Keratinocyte (primary cell): Measurements from ENCODE around the gene RRBP1.

ENCODE experiments used
- CTCF ChIP-seq, 3 experiments: IDR thresholded peaks in 1 of 3; conservative IDR thresholded peaks in 1 of 3; optimal IDR thresholded peaks in 1 of 3; 2 replicates in 2 of 3; 3 replicates in 1 of 3; pipeline versions ENCODE3 to v1.5.1; 2011; ENCODE audit warnings: low read length in 3 of 3, mild to moderate bottlenecking in 3 of 3, moderate library complexity in 2 of 3, control low read depth in 1 of 3, inconsistent platforms in 1 of 3; ENCODE audit not compliant: insufficient read depth in 2 of 3; ENCODE audit errors: extremely low read depth in 1 of 3
- EZH2 ChIP-seq: IDR thresholded peaks from one replicate; pipeline ENCODE4 v1.6.1; 2012; ENCODE audit warnings: inconsistent platforms, mild to moderate bottlenecking, low read length, moderate library complexity

GRCh38 chr20:17613328-17614175, 68.5 kb downstream of the RRBP1 start:
- TF ChIP-seq CTCF (optimal IDR thresholded peaks at IDR 0.05 in 1 of 3, IDR thresholded peaks at IDR 0.05 in 1 of 3, conservative IDR thresholded peaks at IDR 0.05 in 1 of 3; ENCODE audit: extremely low read depth in 1 of 3, insufficient read depth in 2 of 3, low read length in 3 of 3) (no peak), EZH2 (no peak)
